Gastroesophageal sphincter (tissue), 4 donors: ENCODE results near the gene ZMIZ2. TPM values are rescaled to one million over a fixed set of nuclear protein-coding genes. Genes with fewer than 3 reads are reported as not detected.
"Not testable (repeated sequence)": the region's sequence is repeated elsewhere in the genome, so short reads cannot be mapped to it uniquely, and the experiment has no call there.

Source experiments
- ATAC-seq: fragments of 150-250 bp; one replicate; pipeline ENCODE4 v1.9.1; 2016; ENCODE audit warnings: mild to moderate bottlenecking, moderate library complexity
- H3K27ac ChIP-seq, 4 donors: fragments of 200-600 bp; sonication (generic) in 3 of 4; 1 replicate in 3 of 4; 2 replicates in 1 of 4; pipeline ENCODE4 v1.5.1; 2016 to 2019
- H3K27me3 ChIP-seq: fragments of 200-600 bp; sonication (generic); one replicate; pipeline ENCODE4 v1.5.1; 2019
- H3K36me3 ChIP-seq, 2 donors: fragments of 200-600 bp; sonication (generic); one replicate each; pipeline ENCODE4 v1.5.1; 2019; ENCODE audit warnings: control low read depth in 1 of 2
- H3K4me1 ChIP-seq, 3 donors: fragments of 200-600 bp; sonication (generic); 1 replicate in 2 of 3; 2 replicates in 1 of 3; pipeline ENCODE4 v1.5.1; 2016 to 2019; ENCODE audit warnings: control low read depth in 2 of 3
- H3K4me3 ChIP-seq, 2 donors: fragments of 200-600 bp; sonication (generic); one replicate each; pipeline ENCODE4 v1.5.1; 2019; ENCODE audit warnings: mild to moderate bottlenecking in 1 of 2, moderate library complexity in 1 of 2
- H3K9me3 ChIP-seq, 3 donors: fragments of 200-600 bp; sonication (generic); one replicate each; pipeline ENCODE4 v1.5.1; 2017 to 2019; ENCODE audit warnings: control low read depth in 2 of 3
- EP300 ChIP-seq: sonication (generic); formaldehyde crosslinking; IDR thresholded peaks from one replicate; pipeline ENCODE4 v1.6.1; 2017; ENCODE audit warnings: antibody characterized with exemption, mild to moderate bottlenecking
- POLR2A ChIP-seq, 2 donors: fragments of 450-650 bp; IDR thresholded peaks; one replicate each; pipeline ENCODE4 v1.6.1; 2017; ENCODE audit warnings: antibody characterized with exemption in 2 of 2, mild to moderate bottlenecking in 2 of 2, moderate library complexity in 1 of 2
- POLR2AphosphoS5 ChIP-seq: sonication (generic); formaldehyde crosslinking; IDR thresholded peaks from one replicate; pipeline ENCODE4 v1.6.1; 2017; ENCODE audit warnings: antibody characterized with exemption
- WGBS, 2 donors: methylation state at CpG; one replicate each; pipeline ENCODE4 v1.1.5; 2018; ENCODE audit warnings: low coverage in 1 of 2; 5-methylcytosine and 5-hydroxymethylcytosine counted together
- total RNA-seq, 4 donors: library from RNA; depleted of rRNA; stranded (reverse); fragments of >200 nt; gene quantifications; one replicate each; pipeline ENCODE4 v1.1.0, GENCODE V29; 2016
- TF ChIP-seq, protein P1 (sequence below), 4 experiments: fragments of 200-600 bp in 2 of 4; fragments of 450-650 bp in 2 of 4; sonication (generic) in 1 of 4; IDR thresholded peaks; one replicate each; pipeline ENCODE4 v1.5.1; 2017 to 2019; ENCODE audit warnings: antibody characterized with exemption in 4 of 4, mild to moderate bottlenecking in 2 of 4, moderate library complexity in 2 of 4

Gene ZMIZ2
- total RNA-seq, 4 donors from 2014 or later, result 12.7 to 28.0 (median 20.5) TPM

DNA sequence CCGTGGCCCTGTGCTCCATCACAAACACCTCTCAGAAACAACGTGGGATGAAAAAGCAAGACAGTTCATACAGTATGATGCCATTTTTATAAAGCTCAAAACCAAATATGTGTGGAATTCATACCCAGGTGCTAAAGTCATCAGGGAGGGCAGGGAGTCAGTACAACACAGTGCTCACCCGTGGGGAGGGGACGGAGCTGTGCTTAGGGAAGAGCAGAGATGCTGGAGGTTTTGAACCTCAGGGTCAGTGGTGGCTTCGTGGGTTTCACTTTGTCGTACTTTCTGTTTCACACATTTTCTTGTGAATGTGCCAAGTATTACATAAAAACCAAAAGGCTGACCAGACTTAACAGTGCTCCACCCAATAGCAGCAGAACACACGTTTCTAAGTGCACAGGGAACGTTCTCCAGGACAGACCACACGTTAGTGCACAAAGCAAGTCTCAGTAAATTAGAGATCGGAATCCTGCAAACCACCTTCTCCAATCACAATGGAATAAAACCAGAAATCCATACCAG lies 21.2 kb downstream of the ZMIZ2 start:
- 6 to 10% methylated on average over 6 to 10 of the region's 10 CpGs for WGBS, 2 donors
- Histone ChIP-seq H3K27me3 (no peaks in the 10 kb centered on the region), H3K36me3 (peaks cover 0 to 32% of the 10 kb centered on the region in 2 donors), H3K9me3 (no peaks in the 10 kb centered on the region), H3K4me3 (peak overlapping the region in 1 of 2 donors; percentile 21), H3K27ac (peak overlapping the region; percentile 7 to 84 (median 82)), H3K4me1 (peaks cover 0 to 41% (median 35%) of the 10 kb centered on the region in 3 donors)
- TF ChIP-seq POLR2AphosphoS5, result peak; percentile 53
- no peak for TF ChIP-seq POLR2A (IDR thresholded peaks at IDR 0.05)
- peak; percentile 71 for ATAC-seq

- no peaks in the 10 kb centered on the region for H3K9me3 ChIP-seq
- peaks cover 0 to 16% of the 10 kb centered on the region in 2 donors for H3K36me3 ChIP-seq
- H3K27ac ChIP-seq, result peak overlapping the region in 1 of 4 donors; percentile 84
- TF ChIP-seq POLR2A (IDR thresholded peaks at IDR 0.05) (no peak), EP300 (no peak), POLR2AphosphoS5 (no peak)
- TF ChIP-seq, protein P1, sequence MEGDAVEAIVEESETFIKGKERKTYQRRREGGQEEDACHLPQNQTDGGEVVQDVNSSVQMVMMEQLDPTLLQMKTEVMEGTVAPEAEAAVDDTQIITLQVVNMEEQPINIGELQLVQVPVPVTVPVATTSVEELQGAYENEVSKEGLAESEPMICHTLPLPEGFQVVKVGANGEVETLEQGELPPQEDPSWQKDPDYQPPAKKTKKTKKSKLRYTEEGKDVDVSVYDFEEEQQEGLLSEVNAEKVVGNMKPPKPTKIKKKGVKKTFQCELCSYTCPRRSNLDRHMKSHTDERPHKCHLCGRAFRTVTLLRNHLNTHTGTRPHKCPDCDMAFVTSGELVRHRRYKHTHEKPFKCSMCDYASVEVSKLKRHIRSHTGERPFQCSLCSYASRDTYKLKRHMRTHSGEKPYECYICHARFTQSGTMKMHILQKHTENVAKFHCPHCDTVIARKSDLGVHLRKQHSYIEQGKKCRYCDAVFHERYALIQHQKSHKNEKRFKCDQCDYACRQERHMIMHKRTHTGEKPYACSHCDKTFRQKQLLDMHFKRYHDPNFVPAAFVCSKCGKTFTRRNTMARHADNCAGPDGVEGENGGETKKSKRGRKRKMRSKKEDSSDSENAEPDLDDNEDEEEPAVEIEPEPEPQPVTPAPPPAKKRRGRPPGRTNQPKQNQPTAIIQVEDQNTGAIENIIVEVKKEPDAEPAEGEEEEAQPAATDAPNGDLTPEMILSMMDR (IDR thresholded peaks at IDR 0.05), result no peak
- no peaks in the 10 kb centered on the region for H3K27me3 ChIP-seq
- no peak for ATAC-seq
- H3K4me3 ChIP-seq, result no peak overlapping the region
- peaks cover 0 to 41% (median 35%) of the 10 kb centered on the region in 3 donors for H3K4me1 ChIP-seq
- 69% methylated on average over 3 of the region's 3 CpGs; no CpG with 5 or more reads in 1 of the 2 donors for WGBS, 2 donors
These were observed 22.7 kb downstream of the ZMIZ2 start for GRCh38 chr7:44771358-44771757.

- no peak overlapping the region for H3K4me3 ChIP-seq
- 25 to 66% methylated on average over 2 to 6 of the region's 6 CpGs for WGBS, 2 donors
- no peaks in the 10 kb centered on the region for H3K27me3 ChIP-seq
- no peaks in the 10 kb centered on the region for H3K9me3 ChIP-seq
- H3K27ac ChIP-seq, result no peak overlapping the region
- ATAC-seq, result no peak
- TF ChIP-seq POLR2AphosphoS5, result no peak
- TF ChIP-seq, protein P1 (IDR thresholded peaks at IDR 0.05), result no peak
- no peak for TF ChIP-seq POLR2A (IDR thresholded peaks at IDR 0.05)
- no peak for TF ChIP-seq EP300
- peaks cover 0 to 36% (median 32%) of the 10 kb centered on the region in 3 donors for H3K4me1 ChIP-seq
- H3K36me3 ChIP-seq, result peaks cover 0 to 6% of the 10 kb centered on the region in 2 donors
These were observed 23.8 kb downstream of the ZMIZ2 start for GRCh38 chr7:44772440-44772839.

DNA sequence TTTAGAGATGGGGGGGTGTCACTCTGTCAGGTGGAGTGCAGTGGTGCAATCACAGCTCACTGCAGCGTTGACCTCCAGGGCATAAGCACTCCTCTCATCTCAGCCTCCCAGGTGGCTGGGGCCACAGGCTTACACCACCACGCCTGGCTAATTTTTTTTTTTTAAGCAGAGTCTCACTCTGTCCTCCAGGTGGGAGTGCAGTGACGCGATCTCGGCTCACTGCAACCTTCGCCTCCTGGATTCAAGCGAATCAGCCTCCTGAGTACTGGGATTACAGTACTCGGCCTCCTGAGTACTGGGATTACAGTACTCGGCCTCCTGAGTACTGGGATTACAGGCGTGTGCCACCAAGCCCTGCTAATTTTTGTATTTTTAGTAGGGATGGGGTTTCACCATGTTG lies 24.2 kb downstream of the ZMIZ2 start:
- ATAC-seq, result no peak
- H3K4me3 ChIP-seq, result no peak overlapping the region
- peaks cover 0 to 32% (median 28%) of the 10 kb centered on the region in 3 donors for H3K4me1 ChIP-seq
- H3K36me3 ChIP-seq, result peaks cover 0 to 1% of the 10 kb centered on the region in 2 donors
- no peaks in the 10 kb centered on the region for H3K27me3 ChIP-seq
- TF ChIP-seq POLR2A (IDR thresholded peaks at IDR 0.05), result no peak
- no peak for TF ChIP-seq EP300
- TF ChIP-seq POLR2AphosphoS5, result no peak
- TF ChIP-seq, protein P1 (IDR thresholded peaks at IDR 0.05), result no peak
- no peaks in the 10 kb centered on the region for H3K9me3 ChIP-seq
- H3K27ac ChIP-seq, result no peak overlapping the region
- 71% methylated on average over 8 of the region's 10 CpGs; no CpG with 5 or more reads in 1 of the 2 donors for WGBS, 2 donors

- 55 to 71% methylated on average over 1 to 3 of the region's 3 CpGs for WGBS, 2 donors
- not testable (repeated sequence) for H3K9me3 ChIP-seq, H3K4me3 ChIP-seq, H3K27me3 ChIP-seq, H3K36me3 ChIP-seq, ATAC-seq, H3K27ac ChIP-seq
- peaks cover 0 to 16% (median 13%) of the 10 kb centered on the region in 3 donors for H3K4me1 ChIP-seq
These were observed 25.8 kb downstream of the ZMIZ2 start for GRCh38 chr7:44774486-44774885.

GRCh38 chr7:44775383-44776107 lies 26.9 kb downstream of the ZMIZ2 start:
- WGBS, 2 donors, result 84 to 87% methylated on average over 3 to 5 of the region's 6 CpGs

More at GRCh38 chr7:44775383-44776107, 26.9 kb downstream of the ZMIZ2 start:
- no peak overlapping the region for H3K4me3 ChIP-seq
- H3K4me1 ChIP-seq, result peaks cover 0 to 5% (median 3%) of the 10 kb centered on the region in 3 donors
- H3K27ac ChIP-seq, result no peak overlapping the region
- TF ChIP-seq EP300, result no peak
- TF ChIP-seq POLR2AphosphoS5, result no peak
- TF ChIP-seq, protein P1 (IDR thresholded peaks at IDR 0.05), result no peak
- TF ChIP-seq POLR2A (IDR thresholded peaks at IDR 0.05), result no peak
- no peaks in the 10 kb centered on the region for H3K9me3 ChIP-seq
- ATAC-seq, result no peak
- H3K27me3 ChIP-seq, result no peaks in the 10 kb centered on the region
- no peaks in the 10 kb centered on the region for H3K36me3 ChIP-seq
